CD4-positive, alpha-beta T cell (primary cell): ENCODE measurements around the gene COL7A1. TPM values are rescaled to one million over a fixed set of nuclear protein-coding genes. Genes with fewer than 3 reads are reported as not detected.

ENCODE experiments used
- ATAC-seq: fragments of 200-7000 bp; cut with Tn5 transposase; one replicate; pipeline ENCODE4 v1.10.0; 2022; ENCODE audit warnings: mild to moderate bottlenecking; ENCODE audit not compliant: poor library complexity
- CTCF ChIA-PET: fragments of 350-600 bp; sonication (Branson Sonifier 250); formaldehyde crosslinking; loops from one replicate; lab custom pipeline; 2021; ENCODE audit warnings: antibody characterized with exemption, inconsistent platforms; lab: Charles Lee
- POLR2A ChIA-PET: fragments of 350-600 bp; sonication (Branson Sonifier 250); formaldehyde crosslinking; loops from one replicate; lab custom pipeline; 2021; ENCODE audit warnings: antibody characterized with exemption, inconsistent platforms; lab: Charles Lee
- DNase-seq, 14 experiments: peaks; one replicate each; pipeline ENCODE4 v3.0.0-alpha.2; 2013 to 2020; ENCODE audit warnings: mixed read lengths in 2 of 14
- H3K27ac ChIP-seq, 2 donors: one replicate each; pipeline versions ENCODE4 v1.5.1 to v1.7.0; 2013; ENCODE audit warnings: low read length in 2 of 2, low read depth in 1 of 2, mild to moderate bottlenecking in 1 of 2
- H3K27me3 ChIP-seq, 2 experiments: 1 replicate in 1 of 2; 2 replicates in 1 of 2; pipeline versions ENCODE4 v1.6.1 to v1.7.0; 2013; ENCODE audit warnings: low read length in 2 of 2, control low read depth in 1 of 2, mild to moderate bottlenecking in 1 of 2, moderate library complexity in 1 of 2; ENCODE audit not compliant: insufficient read depth in 2 of 2, control insufficient read depth in 1 of 2
- H3K36me3 ChIP-seq: one replicate; pipeline ENCODE4 v1.6.1; 2013; ENCODE audit warnings: low read length, control low read depth; ENCODE audit not compliant: insufficient read depth
- H3K4me1 ChIP-seq: one replicate; pipeline ENCODE4 v1.6.1; 2013; ENCODE audit warnings: low read length, control low read depth; ENCODE audit not compliant: insufficient read depth
- H3K4me3 ChIP-seq: one replicate; pipeline ENCODE4 v1.5.1; 2013; ENCODE audit warnings: mild to moderate bottlenecking, low read length, moderate library complexity
- H3K9me3 ChIP-seq, 2 experiments: 1 replicate in 1 of 2; 2 replicates in 1 of 2; pipeline versions ENCODE4 v1.6.1 to v1.7.0; 2013; ENCODE audit warnings: low read length in 2 of 2, mild to moderate bottlenecking in 2 of 2, control low read depth in 1 of 2, moderate library complexity in 1 of 2; ENCODE audit not compliant: control insufficient read depth in 1 of 2, insufficient read depth in 1 of 2
- H3K27ac Mint-ChIP-seq: one replicate; pipeline ENCODE4 v1.8.0; 2020; ENCODE audit warnings: mixed read lengths
- H3K27me3 Mint-ChIP-seq: one replicate; pipeline ENCODE4 v1.8.0; 2021; ENCODE audit warnings: mixed read lengths
- H3K36me3 Mint-ChIP-seq: one replicate; pipeline ENCODE4 v1.8.0; 2021; ENCODE audit warnings: low read depth, mixed read lengths
- H3K4me1 Mint-ChIP-seq: one replicate; pipeline ENCODE4 v1.8.0; 2021; ENCODE audit warnings: low read depth, mixed read lengths
- H3K4me3 Mint-ChIP-seq: one replicate; pipeline ENCODE4 v1.8.0; 2020; ENCODE audit warnings: mild to moderate bottlenecking, mixed read lengths
- H3K9me3 Mint-ChIP-seq: one replicate; pipeline ENCODE4 v1.8.0; 2020; ENCODE audit warnings: mixed read lengths
- CTCF ChIP-seq: fragments of 200-600 bp; IDR thresholded peaks from one replicate; pipeline ENCODE4 v1.8.0; 2022; ENCODE audit warnings: antibody characterized with exemption, mild to moderate bottlenecking
- intact Hi-C, 2 experiments: fragments of 100-400 bp; cut with DNase I in 1 of 2; cut with micrococcal nuclease in 1 of 2; formaldehyde crosslinking; loops; one replicate each; pipeline versions ENCODE4 v1.15.1 to v1.9.0; 2023 to 2025; cut with DNase I, micrococcal nuclease
- total RNA-seq, 174 experiments: library from RNA in 2 of 174; stranded (reverse) in 2 of 174; gene quantifications; one replicate each; pipeline ENCODE4 v1.2.3 and lab custom pipeline; 2021 to 2026

The COL7A1 gene
- total RNA-seq, 2 experiments from 2014 or later, result 0.73 to 0.93 TPM

- intact Hi-C loops, result no loop called here
These were observed 495 bp upstream of the COL7A1 start for GRCh38 chr3:48595526-48596121.

GRCh38 chr3:48594417-48595049 is 596 bp downstream of the COL7A1 start:
- ChIA-PET CTCF (no interaction called here), POLR2A (no interaction called here)
- no peak overlapping the region for H3K4me3 ChIP-seq
- H3K27ac Mint-ChIP-seq, result no peak overlapping the region
- intact Hi-C loops, result no loop called here
- no peaks in the 10 kb centered on the region for H3K9me3 Mint-ChIP-seq
- no peak for TF ChIP-seq CTCF
- no peak for DNase-seq
- H3K4me1 Mint-ChIP-seq, result peaks cover 6% of the 10 kb centered on the region
- H3K4me3 Mint-ChIP-seq, result no peak overlapping the region
- peaks cover 16% of the 10 kb centered on the region for H3K36me3 ChIP-seq
- peaks cover 48% of the 10 kb centered on the region for H3K27me3 Mint-ChIP-seq
- peaks cover 9 to 33% of the 10 kb centered on the region in 2 experiments for H3K27me3 ChIP-seq
- no peak overlapping the region for H3K27ac ChIP-seq
- peaks cover 24% of the 10 kb centered on the region for H3K36me3 Mint-ChIP-seq
- peaks cover 8% of the 10 kb centered on the region for H3K4me1 ChIP-seq
- ATAC-seq, result no peak
- peaks cover 0 to 4% of the 10 kb centered on the region in 2 experiments for H3K9me3 ChIP-seq

More at GRCh38 chr3:48595526-48596121, 495 bp upstream of the COL7A1 start:
- ChIA-PET CTCF (no interaction called here), POLR2A (no interaction called here)
- DNase-seq (peak in 2 of 14 experiments; percentile 48 to 61), ATAC-seq (no peak)
- H3K4me3 ChIP-seq, result no peak overlapping the region
- Mint-ChIP-seq H3K36me3 (peaks cover 35% of the 10 kb centered on the region), H3K27me3 (peaks cover 39% of the 10 kb centered on the region), H3K9me3 (no peaks in the 10 kb centered on the region), H3K4me1 (peaks cover 6% of the 10 kb centered on the region), H3K27ac (no peak overlapping the region), H3K4me3 (no peak overlapping the region)
- H3K9me3 ChIP-seq, result peaks cover 0 to 4% of the 10 kb centered on the region in 2 experiments
- TF ChIP-seq CTCF, result no peak
- peaks cover 9 to 33% of the 10 kb centered on the region in 2 experiments for H3K27me3 ChIP-seq
- no peak overlapping the region for H3K27ac ChIP-seq
- peaks cover 27% of the 10 kb centered on the region for H3K36me3 ChIP-seq
- peaks cover 8% of the 10 kb centered on the region for H3K4me1 ChIP-seq

- H3K27me3 Mint-ChIP-seq, result peaks cover 58% of the 10 kb centered on the region
- no peak overlapping the region for H3K4me3 Mint-ChIP-seq
- no peak for ATAC-seq
- peaks cover 0 to 4% of the 10 kb centered on the region in 2 experiments for H3K9me3 ChIP-seq
- no peak overlapping the region for H3K4me3 ChIP-seq
- intact Hi-C loops, result no loop called here
- TF ChIP-seq CTCF, result no peak
- peaks cover 8% of the 10 kb centered on the region for H3K4me1 ChIP-seq
- no peak for DNase-seq
- POLR2A ChIA-PET, result no interaction called here
- H3K4me1 Mint-ChIP-seq, result peaks cover 6% of the 10 kb centered on the region
- peaks cover 4% of the 10 kb centered on the region for H3K36me3 ChIP-seq
- H3K36me3 Mint-ChIP-seq, result peaks cover 12% of the 10 kb centered on the region
- CTCF ChIA-PET, result no interaction called here
- no peak overlapping the region for H3K27ac Mint-ChIP-seq
- H3K27me3 ChIP-seq, result peaks cover 11 to 33% of the 10 kb centered on the region in 2 experiments
- no peaks in the 10 kb centered on the region for H3K9me3 Mint-ChIP-seq
- no peak overlapping the region for H3K27ac ChIP-seq
These were observed 1.8 kb downstream of the COL7A1 start for GRCh38 chr3:48593337-48593736.
